ENCODE data around the gene ZBTB45. TPM values are rescaled to one million over a fixed set of nuclear protein-coding genes. Genes with fewer than 3 reads are reported as not detected.

ZBTB45 gene
- total and polyA plus RNA-seq, 9 of the 15 experiments (the other 6 are each of a cell fraction or from before 2014, with no cell fraction given) = 0.08 to 16.1 (median 1.8) TPM

- TF ChIP-seq ZNF324 (CRISPR knock-in tag; IDR thresholded peaks at IDR 0.05) (no peak), POLR2G (IDR thresholded peaks at IDR 0.05; ENCODE audit: low read depth, low read length) (peak; percentile 54; the same call in 1 of the 2 replicates), XRCC4 (IDR thresholded peaks at IDR 0.05; ENCODE audit: extremely low read depth, insufficient read depth, insufficient read length) (no peak), AFF4 (CRISPR knock-in tag; IDR thresholded peaks at IDR 0.05) (no peak), HDAC1 (IDR thresholded peaks at IDR 0.05) (no peak), L3MBTL2 (IDR thresholded peaks at IDR 0.05) (no peak), BCL6 (CRISPR knock-in tag; IDR thresholded peaks at IDR 0.05) (no peak), HMBOX1 (IDR thresholded peaks at IDR 0.05) (no peak), BRF1 (IDR thresholded peaks at IDR 0.05; ENCODE audit: borderline replicate concordance, extremely low read depth, insufficient read length) (no peak), NFE2L1 (tag; IDR thresholded peaks at IDR 0.05; ENCODE audit: borderline replicate concordance, low read depth) (no peak), MLX (CRISPR knock-in tag; conservative IDR thresholded peaks at IDR 0.05) (no peak), ESRRA (IDR thresholded peaks at IDR 0.05; ENCODE audit: borderline replicate concordance, low read depth) (no peak; the same call in 1 of the 2 replicates), MXI1 (IDR thresholded peaks at IDR 0.05; ENCODE audit: low read depth, low read length) (no peak), YY1 (IDR thresholded peaks at IDR 0.05; ENCODE audit: borderline replicate concordance in 1 of 3, control insufficient read depth in 1 of 3, extremely low read depth in 1 of 3, insufficient read depth in 3 of 3, insufficient read length in 1 of 3, insufficient replicate concordance in 2 of 3, low read depth in 1 of 3, low read length in 2 of 3) (no peak), CBFA2T2 (conservative IDR thresholded peaks at IDR 0.05) (peak; percentile 15; the same call in 1 of the 2 replicates)
Observed at GRCh38 chr19:58555920-58556621, 36.5 kb upstream of the ZBTB45 start (continued).

Data from K562 (cell line).